Muscle layer of duodenum (tissue), 2 donors: Measurements from ENCODE around the gene FAM209A.
"Not testable (repeated sequence)": the region's sequence is repeated elsewhere in the genome, so short reads cannot be mapped to it uniquely, and the experiment has no call there.

Experiments used
- H3K27ac ChIP-seq: one replicate; pipeline ENCODE4 v1.7.0; 2013; ENCODE audit warnings: mild to moderate bottlenecking, low read length
- H3K27me3 ChIP-seq: one replicate; pipeline ENCODE4 v1.7.0; 2013; ENCODE audit warnings: low read depth, mild to moderate bottlenecking, control low read depth, low read length
- H3K36me3 ChIP-seq, 2 donors: one replicate each; pipeline ENCODE4 v1.7.0; 2013; ENCODE audit warnings: low read length in 2 of 2, control low read depth in 1 of 2, mild to moderate bottlenecking in 1 of 2; ENCODE audit not compliant: insufficient read depth in 2 of 2, control insufficient read depth in 1 of 2
- H3K4me1 ChIP-seq, 2 donors: one replicate each; pipeline ENCODE4 v1.7.0; 2013; ENCODE audit warnings: low read length in 2 of 2, mild to moderate bottlenecking in 2 of 2, control low read depth in 1 of 2, moderate library complexity in 1 of 2; ENCODE audit not compliant: insufficient read depth in 2 of 2, control insufficient read depth in 1 of 2
- H3K4me3 ChIP-seq, 2 donors: one replicate each; pipeline ENCODE4 v1.7.0; 2013; ENCODE audit warnings: low read length in 2 of 2, low read depth in 1 of 2, mild to moderate bottlenecking in 1 of 2
- H3K9me3 ChIP-seq, 2 donors: one replicate each; pipeline ENCODE4 v1.7.0; 2013; ENCODE audit warnings: low read length in 2 of 2, control low read depth in 1 of 2, mild to moderate bottlenecking in 1 of 2; ENCODE audit not compliant: control insufficient read depth in 1 of 2
- donor health status: healthy.

FAM209A gene

GRCh38 chr20:56540415-56540814 lies 15.9 kb downstream of the FAM209A start:
- Histone ChIP-seq H3K9me3 (no peaks in the 10 kb centered on the region), H3K4me3 (no peak overlapping the region), H3K4me1 (no peaks in the 10 kb centered on the region), H3K27me3 (no peaks in the 10 kb centered on the region), H3K36me3 (no peaks in the 10 kb centered on the region), H3K27ac (no peak overlapping the region)

- Histone ChIP-seq H3K27me3 (no peaks in the 10 kb centered on the region), H3K4me1 (no peaks in the 10 kb centered on the region), H3K36me3 (no peaks in the 10 kb centered on the region), H3K9me3 (no peaks in the 10 kb centered on the region), H3K4me3 (no peak overlapping the region), H3K27ac (no peak overlapping the region)
Measured at GRCh38 chr20:56542489-56543030, 18.0 kb downstream of the FAM209A start.

GRCh38 chr20:56551571-56551970 lies 27.0 kb downstream of the FAM209A start:
- Histone ChIP-seq H3K27me3 (no peaks in the 10 kb centered on the region), H3K4me1 (peaks cover 3 to 7% of the 10 kb centered on the region in 2 donors), H3K36me3 (no peaks in the 10 kb centered on the region), H3K4me3 (no peak overlapping the region), H3K9me3 (no peaks in the 10 kb centered on the region), H3K27ac (no peak overlapping the region)

- Histone ChIP-seq H3K4me3 (no peak overlapping the region), H3K9me3 (no peaks in the 10 kb centered on the region), H3K36me3 (no peaks in the 10 kb centered on the region), H3K4me1 (peaks cover 3 to 7% of the 10 kb centered on the region in 2 donors), H3K27me3 (no peaks in the 10 kb centered on the region), H3K27ac (no peak overlapping the region)
Measured at GRCh38 chr20:56552911-56553629, 28.5 kb downstream of the FAM209A start.

GRCh38 chr20:56554869-56555268 lies 30.3 kb downstream of the FAM209A start:
- no peak overlapping the region for H3K27ac ChIP-seq
- H3K36me3 ChIP-seq, result no peaks in the 10 kb centered on the region
- H3K4me3 ChIP-seq, result no peak overlapping the region
- peaks cover 3 to 7% of the 10 kb centered on the region in 2 donors for H3K4me1 ChIP-seq
- H3K27me3 ChIP-seq, result no peaks in the 10 kb centered on the region
- H3K9me3 ChIP-seq, result no peaks in the 10 kb centered on the region

- H3K9me3 ChIP-seq, result no peaks in the 10 kb centered on the region
- H3K4me3 ChIP-seq, result no peak overlapping the region
- H3K27ac ChIP-seq, result no peak overlapping the region
- H3K4me1 ChIP-seq, result peaks cover 3 to 7% of the 10 kb centered on the region in 2 donors
- no peaks in the 10 kb centered on the region for H3K27me3 ChIP-seq
- no peaks in the 10 kb centered on the region for H3K36me3 ChIP-seq
Measured at GRCh38 chr20:56558968-56559367, 34.4 kb downstream of the FAM209A start.

- H3K27ac ChIP-seq, H3K36me3 ChIP-seq, H3K4me3 ChIP-seq, H3K4me1 ChIP-seq, H3K27me3 ChIP-seq, H3K9me3 ChIP-seq: not testable (repeated sequence)
Measured at GRCh38 chr20:56564526-56564925, 40.0 kb downstream of the FAM209A start.

GRCh38 chr20:56565511-56565910 lies 41.0 kb downstream of the FAM209A start:
- no peaks in the 10 kb centered on the region for H3K9me3 ChIP-seq
- H3K4me1 ChIP-seq, result no peaks in the 10 kb centered on the region
- no peak overlapping the region for H3K4me3 ChIP-seq
- no peak overlapping the region for H3K27ac ChIP-seq
- no peaks in the 10 kb centered on the region for H3K36me3 ChIP-seq
- no peaks in the 10 kb centered on the region for H3K27me3 ChIP-seq

GRCh38 chr20:56566621-56567020 lies 42.1 kb downstream of the FAM209A start:
- Histone ChIP-seq H3K36me3 (no peaks in the 10 kb centered on the region), H3K27ac (no peak overlapping the region), H3K4me1 (no peaks in the 10 kb centered on the region), H3K27me3 (no peaks in the 10 kb centered on the region), H3K9me3 (no peaks in the 10 kb centered on the region), H3K4me3 (no peak overlapping the region)

GRCh38 chr20:56570832-56571231 lies 46.3 kb downstream of the FAM209A start:
- H3K27ac ChIP-seq, result no peak overlapping the region
- no peaks in the 10 kb centered on the region for H3K27me3 ChIP-seq
- no peaks in the 10 kb centered on the region for H3K9me3 ChIP-seq
- H3K4me1 ChIP-seq, result no peaks in the 10 kb centered on the region
- no peaks in the 10 kb centered on the region for H3K36me3 ChIP-seq
- H3K4me3 ChIP-seq, result no peak overlapping the region

GRCh38 chr20:56572172-56572571 lies 47.6 kb downstream of the FAM209A start:
- no peaks in the 10 kb centered on the region for H3K36me3 ChIP-seq
- H3K27me3 ChIP-seq, result no peaks in the 10 kb centered on the region
- no peaks in the 10 kb centered on the region for H3K4me1 ChIP-seq
- H3K27ac ChIP-seq, result no peak overlapping the region
- no peaks in the 10 kb centered on the region for H3K9me3 ChIP-seq
- no peak overlapping the region for H3K4me3 ChIP-seq

- H3K27ac ChIP-seq, result no peak overlapping the region
Measured at GRCh38 chr20:56573986-56574385, 49.4 kb downstream of the FAM209A start.

More at GRCh38 chr20:56573986-56574385, 49.4 kb downstream of the FAM209A start:
- Histone ChIP-seq H3K4me1 (no peaks in the 10 kb centered on the region), H3K4me3 (no peak overlapping the region), H3K9me3 (no peaks in the 10 kb centered on the region), H3K36me3 (no peaks in the 10 kb centered on the region), H3K27me3 (no peaks in the 10 kb centered on the region)
